ENCODE results near the gene TEX22.

DNA sequence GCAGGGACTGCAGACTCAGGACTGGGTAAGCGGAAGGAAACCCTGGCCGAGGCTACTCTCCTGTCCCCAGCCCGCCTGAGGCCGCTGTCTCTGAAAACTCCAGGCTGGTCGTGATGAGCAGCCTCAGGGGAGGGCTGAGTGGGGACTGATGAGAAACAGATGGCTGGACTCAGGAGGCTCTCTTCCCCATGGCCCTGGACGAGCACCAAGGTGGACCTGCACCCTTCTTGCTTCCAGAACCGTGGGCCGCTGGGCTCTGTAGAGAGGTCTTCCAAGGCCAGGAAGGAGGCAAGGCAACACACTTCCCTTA is 1.1 kb downstream of the TEX22 start:
- TF ChIP-seq POLR2AphosphoS5 (IDR thresholded peaks at IDR 0.05): no peak
- TF ChIP-seq, protein P1, sequence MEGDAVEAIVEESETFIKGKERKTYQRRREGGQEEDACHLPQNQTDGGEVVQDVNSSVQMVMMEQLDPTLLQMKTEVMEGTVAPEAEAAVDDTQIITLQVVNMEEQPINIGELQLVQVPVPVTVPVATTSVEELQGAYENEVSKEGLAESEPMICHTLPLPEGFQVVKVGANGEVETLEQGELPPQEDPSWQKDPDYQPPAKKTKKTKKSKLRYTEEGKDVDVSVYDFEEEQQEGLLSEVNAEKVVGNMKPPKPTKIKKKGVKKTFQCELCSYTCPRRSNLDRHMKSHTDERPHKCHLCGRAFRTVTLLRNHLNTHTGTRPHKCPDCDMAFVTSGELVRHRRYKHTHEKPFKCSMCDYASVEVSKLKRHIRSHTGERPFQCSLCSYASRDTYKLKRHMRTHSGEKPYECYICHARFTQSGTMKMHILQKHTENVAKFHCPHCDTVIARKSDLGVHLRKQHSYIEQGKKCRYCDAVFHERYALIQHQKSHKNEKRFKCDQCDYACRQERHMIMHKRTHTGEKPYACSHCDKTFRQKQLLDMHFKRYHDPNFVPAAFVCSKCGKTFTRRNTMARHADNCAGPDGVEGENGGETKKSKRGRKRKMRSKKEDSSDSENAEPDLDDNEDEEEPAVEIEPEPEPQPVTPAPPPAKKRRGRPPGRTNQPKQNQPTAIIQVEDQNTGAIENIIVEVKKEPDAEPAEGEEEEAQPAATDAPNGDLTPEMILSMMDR (IDR thresholded peaks at IDR 0.05): no peak
